ENCODE results near the gene RHOG.

Gene RHOG

GRCh38 chr11:3826721-3827120 lies 14.0 kb downstream of the RHOG start:
- Histone ChIP-seq H3K4me1 (ENCODE audit: control insufficient read depth in 5 of 5, insufficient read depth in 5 of 5, low read length in 5 of 5) (peaks cover 0 to 16% (median 10%) of the 10 kb centered on the region in 5 donors), H3K9ac (ENCODE audit: low read length in 5 of 5) (no peak overlapping the region), H3K27ac (ENCODE audit: low read depth, low read length) (no peak overlapping the region), H3K36me3 (ENCODE audit: control insufficient read depth in 5 of 5, insufficient read depth in 5 of 5, low read length in 5 of 5) (peaks cover 0 to 45% (median 34%) of the 10 kb centered on the region in 5 donors), H3K4me3 (ENCODE audit: low read depth in 1 of 5, low read length in 5 of 5) (no peak overlapping the region), H3K9me3 (ENCODE audit: control insufficient read depth in 5 of 5, low read length in 5 of 5) (no peaks in the 10 kb centered on the region), H3K27me3 (ENCODE audit: control insufficient read depth in 5 of 5, insufficient read depth in 4 of 5, low read length in 5 of 5) (no peaks in the 10 kb centered on the region)

GRCh38 chr11:3825473-3826154 lies 15.1 kb downstream of the RHOG start:
- Histone ChIP-seq H3K36me3 (ENCODE audit: control insufficient read depth in 5 of 5, insufficient read depth in 5 of 5, low read length in 5 of 5) (peaks cover 0 to 42% (median 31%) of the 10 kb centered on the region in 5 donors), H3K4me3 (ENCODE audit: low read depth in 1 of 5, low read length in 5 of 5) (no peak overlapping the region), H3K27ac (ENCODE audit: low read depth, low read length) (no peak overlapping the region), H3K4me1 (ENCODE audit: control insufficient read depth in 5 of 5, insufficient read depth in 5 of 5, low read length in 5 of 5) (peaks cover 0 to 5% (median 0%) of the 10 kb centered on the region in 5 donors), H3K9me3 (ENCODE audit: control insufficient read depth in 5 of 5, low read length in 5 of 5) (no peaks in the 10 kb centered on the region), H3K9ac (ENCODE audit: low read length in 5 of 5) (no peak overlapping the region), H3K27me3 (ENCODE audit: control insufficient read depth in 5 of 5, insufficient read depth in 4 of 5, low read length in 5 of 5) (no peaks in the 10 kb centered on the region)

DNA sequence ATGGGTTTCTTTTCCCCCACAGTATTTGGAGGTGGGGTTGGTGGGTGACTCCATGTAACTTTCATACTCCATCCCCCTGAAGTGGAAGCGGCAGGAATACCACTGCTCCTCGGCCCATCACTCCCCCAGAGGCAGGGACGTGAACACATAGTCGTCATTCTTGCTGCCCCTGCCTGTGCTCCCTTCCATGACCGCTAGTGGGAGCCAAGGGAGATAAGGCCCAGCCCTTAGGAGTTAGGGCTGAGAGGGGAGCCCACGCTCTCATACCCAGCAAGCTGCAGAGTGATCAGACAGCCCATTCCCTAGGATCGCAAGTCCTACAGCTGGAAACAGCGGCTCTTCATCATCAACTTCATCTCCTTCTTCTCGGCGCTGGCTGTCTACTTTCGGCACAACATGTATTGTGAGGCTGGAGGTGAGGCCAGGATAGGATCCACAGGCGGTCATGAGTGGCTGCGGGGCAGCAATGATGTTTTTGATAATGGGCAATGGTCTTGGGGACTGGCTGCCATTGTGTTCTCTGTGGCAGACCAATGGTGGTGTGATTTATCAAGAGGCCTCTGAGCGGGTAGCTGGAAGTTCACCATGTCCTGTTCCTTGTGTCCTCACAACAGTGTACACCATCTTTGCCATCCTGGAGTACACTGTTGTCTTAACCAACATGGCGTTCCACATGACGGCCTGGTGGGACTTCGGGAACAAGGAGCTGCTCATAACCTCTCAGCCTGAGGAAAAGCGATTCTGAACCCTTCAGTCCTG lies 15.9 kb downstream of the RHOG start:
- Histone ChIP-seq H3K9ac (ENCODE audit: low read length in 5 of 5) (no peak overlapping the region), H3K4me3 (ENCODE audit: low read depth in 1 of 5, low read length in 5 of 5) (no peak overlapping the region), H3K4me1 (ENCODE audit: control insufficient read depth in 5 of 5, insufficient read depth in 5 of 5, low read length in 5 of 5) (no peaks in the 10 kb centered on the region), H3K36me3 (ENCODE audit: control insufficient read depth in 5 of 5, insufficient read depth in 5 of 5, low read length in 5 of 5) (peaks cover 0 to 35% (median 25%) of the 10 kb centered on the region in 5 donors), H3K27me3 (ENCODE audit: control insufficient read depth in 5 of 5, insufficient read depth in 4 of 5, low read length in 5 of 5) (no peaks in the 10 kb centered on the region), H3K9me3 (ENCODE audit: control insufficient read depth in 5 of 5, low read length in 5 of 5) (no peaks in the 10 kb centered on the region), H3K27ac (ENCODE audit: low read depth, low read length) (no peak overlapping the region)

GRCh38 chr11:3823762-3824506 lies 16.8 kb downstream of the RHOG start:
- Histone ChIP-seq H3K27me3 (ENCODE audit: control insufficient read depth in 5 of 5, insufficient read depth in 4 of 5, low read length in 5 of 5) (no peaks in the 10 kb centered on the region), H3K9me3 (ENCODE audit: control insufficient read depth in 5 of 5, low read length in 5 of 5) (no peaks in the 10 kb centered on the region), H3K4me1 (ENCODE audit: control insufficient read depth in 5 of 5, insufficient read depth in 5 of 5, low read length in 5 of 5) (no peaks in the 10 kb centered on the region), H3K4me3 (ENCODE audit: low read depth in 1 of 5, low read length in 5 of 5) (no peak overlapping the region), H3K27ac (ENCODE audit: low read depth, low read length) (no peak overlapping the region), H3K9ac (ENCODE audit: low read length in 5 of 5) (no peak overlapping the region), H3K36me3 (ENCODE audit: control insufficient read depth in 5 of 5, insufficient read depth in 5 of 5, low read length in 5 of 5) (peaks cover 0 to 29% (median 24%) of the 10 kb centered on the region in 5 donors)

DNA sequence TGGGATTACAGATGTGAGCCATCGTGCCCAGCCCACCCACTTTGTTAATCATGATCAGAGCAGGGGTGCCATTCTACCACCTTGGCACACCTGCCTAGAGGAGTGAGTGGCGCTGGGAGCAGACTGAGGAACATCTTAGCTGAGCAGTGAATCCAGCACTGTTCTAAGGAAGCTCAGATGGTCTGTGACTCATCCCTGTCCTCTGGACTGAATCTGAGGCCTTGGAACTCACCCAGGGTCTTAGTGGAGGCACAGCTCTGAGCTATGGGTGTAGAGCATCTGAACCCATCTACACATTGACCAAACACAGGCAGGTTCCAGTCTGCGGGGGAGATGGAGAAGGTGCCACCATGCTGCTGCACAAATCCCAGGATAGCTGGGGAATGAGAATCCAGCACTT lies 17.5 kb downstream of the RHOG start:
- H3K4me3 ChIP-seq (ENCODE audit: low read depth in 1 of 5, low read length in 5 of 5): no peak overlapping the region
- H3K27me3 ChIP-seq (ENCODE audit: control insufficient read depth in 5 of 5, insufficient read depth in 4 of 5, low read length in 5 of 5): no peaks in the 10 kb centered on the region
- H3K27ac ChIP-seq (ENCODE audit: low read depth, low read length): no peak overlapping the region
- H3K4me1 ChIP-seq (ENCODE audit: control insufficient read depth in 5 of 5, insufficient read depth in 5 of 5, low read length in 5 of 5): no peaks in the 10 kb centered on the region
- H3K36me3 ChIP-seq (ENCODE audit: control insufficient read depth in 5 of 5, insufficient read depth in 5 of 5, low read length in 5 of 5): peaks cover 0 to 31% (median 24%) of the 10 kb centered on the region in 5 donors
- no peak overlapping the region for H3K9ac ChIP-seq (ENCODE audit: low read length in 5 of 5)
- H3K9me3 ChIP-seq (ENCODE audit: control insufficient read depth in 5 of 5, low read length in 5 of 5): no peaks in the 10 kb centered on the region

GRCh38 chr11:3822312-3822711 lies 18.4 kb downstream of the RHOG start:
- Histone ChIP-seq H3K9me3 (ENCODE audit: control insufficient read depth in 5 of 5, low read length in 5 of 5) (no peaks in the 10 kb centered on the region), H3K9ac (ENCODE audit: low read length in 5 of 5) (no peak overlapping the region), H3K27me3 (ENCODE audit: control insufficient read depth in 5 of 5, insufficient read depth in 4 of 5, low read length in 5 of 5) (no peaks in the 10 kb centered on the region), H3K4me1 (ENCODE audit: control insufficient read depth in 5 of 5, insufficient read depth in 5 of 5, low read length in 5 of 5) (no peaks in the 10 kb centered on the region), H3K27ac (ENCODE audit: low read depth, low read length) (no peak overlapping the region), H3K4me3 (ENCODE audit: low read depth in 1 of 5, low read length in 5 of 5) (no peak overlapping the region), H3K36me3 (ENCODE audit: control insufficient read depth in 5 of 5, insufficient read depth in 5 of 5, low read length in 5 of 5) (peaks cover 0 to 21% (median 16%) of the 10 kb centered on the region in 5 donors)

- Histone ChIP-seq H3K9ac (ENCODE audit: low read length in 5 of 5) (no peak overlapping the region), H3K4me3 (ENCODE audit: low read depth in 1 of 5, low read length in 5 of 5) (no peak overlapping the region), H3K27ac (ENCODE audit: low read depth, low read length) (no peak overlapping the region), H3K36me3 (ENCODE audit: control insufficient read depth in 5 of 5, insufficient read depth in 5 of 5, low read length in 5 of 5) (peaks cover 0 to 8% (median 5%) of the 10 kb centered on the region in 5 donors), H3K27me3 (ENCODE audit: control insufficient read depth in 5 of 5, insufficient read depth in 4 of 5, low read length in 5 of 5) (no peaks in the 10 kb centered on the region), H3K4me1 (ENCODE audit: control insufficient read depth in 5 of 5, insufficient read depth in 5 of 5, low read length in 5 of 5) (no peaks in the 10 kb centered on the region), H3K9me3 (ENCODE audit: control insufficient read depth in 5 of 5, low read length in 5 of 5) (no peaks in the 10 kb centered on the region)
Measured at GRCh38 chr11:3820971-3821370, 19.8 kb downstream of the RHOG start.

DNA sequence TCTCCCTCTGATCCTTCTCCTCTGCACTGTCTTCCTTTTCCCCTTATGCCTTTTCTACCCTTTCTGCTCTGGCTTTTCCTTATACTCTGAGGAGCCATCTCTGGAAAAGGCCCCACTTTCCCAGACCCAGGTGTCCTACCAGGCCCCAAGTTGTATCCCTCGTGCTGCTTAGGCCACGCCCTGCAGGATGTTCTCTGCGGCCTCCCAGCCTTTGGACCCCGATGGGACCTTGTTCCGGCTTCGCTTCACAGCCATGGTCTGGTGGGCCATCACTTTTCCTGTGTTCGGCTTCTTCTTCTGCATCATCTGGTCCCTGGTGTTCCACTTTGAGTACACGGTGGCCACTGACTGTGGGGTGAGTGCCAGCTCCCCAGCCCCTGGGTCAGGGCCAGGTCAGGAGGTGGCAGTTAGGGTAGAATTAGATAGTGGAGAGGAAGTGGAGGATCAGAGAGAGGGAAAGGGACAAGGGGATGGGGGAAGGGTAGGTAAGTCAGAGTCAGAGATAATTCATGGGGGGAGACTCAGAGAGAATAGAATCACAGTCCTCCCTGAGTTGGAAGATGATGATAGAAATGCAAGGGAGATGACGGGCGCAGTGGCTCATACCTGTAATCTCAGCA lies 23.5 kb downstream of the RHOG start:
- Histone ChIP-seq H3K9ac (ENCODE audit: low read length in 5 of 5) (no peak overlapping the region), H3K4me1 (ENCODE audit: control insufficient read depth in 5 of 5, insufficient read depth in 5 of 5, low read length in 5 of 5) (no peaks in the 10 kb centered on the region), H3K27me3 (ENCODE audit: control insufficient read depth in 5 of 5, insufficient read depth in 4 of 5, low read length in 5 of 5) (no peaks in the 10 kb centered on the region), H3K9me3 (ENCODE audit: control insufficient read depth in 5 of 5, low read length in 5 of 5) (no peaks in the 10 kb centered on the region), H3K4me3 (ENCODE audit: low read depth in 1 of 5, low read length in 5 of 5) (no peak overlapping the region), H3K36me3 (ENCODE audit: control insufficient read depth in 5 of 5, insufficient read depth in 5 of 5, low read length in 5 of 5) (peaks cover 0 to 3% (median 0%) of the 10 kb centered on the region in 5 donors), H3K27ac (ENCODE audit: low read depth, low read length) (no peak overlapping the region)

DNA sequence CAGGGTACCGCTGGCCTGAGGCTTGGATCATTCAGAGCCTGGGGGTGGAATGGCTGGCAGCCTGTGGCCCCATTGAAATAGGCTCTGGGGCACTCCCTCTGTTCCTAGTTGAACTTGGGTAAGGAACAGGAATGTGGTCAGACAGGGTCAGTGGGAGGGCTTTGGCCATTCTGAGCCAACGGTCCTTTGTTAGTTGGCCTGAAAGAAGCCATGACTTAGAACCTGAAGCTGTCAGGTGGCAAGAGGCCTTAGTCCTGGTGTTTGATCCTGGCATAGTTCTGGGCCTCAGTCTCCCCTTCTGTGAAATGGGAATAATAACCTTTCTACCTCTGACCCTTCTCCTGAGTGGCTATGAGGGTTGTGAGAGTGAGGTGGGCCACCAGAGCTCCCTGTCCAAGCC lies 24.1 kb downstream of the RHOG start:
- no peak overlapping the region for H3K27ac ChIP-seq (ENCODE audit: low read depth, low read length)
- no peak overlapping the region for H3K9ac ChIP-seq (ENCODE audit: low read length in 5 of 5)

More for the DNA sequence above, 24.1 kb downstream of the RHOG start:
- Histone ChIP-seq H3K36me3 (ENCODE audit: control insufficient read depth in 5 of 5, insufficient read depth in 5 of 5, low read length in 5 of 5) (peaks cover 0 to 3% (median 0%) of the 10 kb centered on the region in 5 donors), H3K9me3 (ENCODE audit: control insufficient read depth in 5 of 5, low read length in 5 of 5) (no peaks in the 10 kb centered on the region), H3K27me3 (ENCODE audit: control insufficient read depth in 5 of 5, insufficient read depth in 4 of 5, low read length in 5 of 5) (no peaks in the 10 kb centered on the region), H3K4me1 (ENCODE audit: control insufficient read depth in 5 of 5, insufficient read depth in 5 of 5, low read length in 5 of 5) (no peaks in the 10 kb centered on the region), H3K4me3 (ENCODE audit: low read depth in 1 of 5, low read length in 5 of 5) (no peak overlapping the region)
